Liver (tissue), 9 donors: Measurements from ENCODE around the gene NARS2. TPM values are rescaled to one million over a fixed set of nuclear protein-coding genes. Genes with fewer than 3 reads are reported as not detected.

ENCODE experiments used
- DNase-seq: peaks from one replicate; pipeline ENCODE4 v3.0.0-alpha.2; 2017; ENCODE audit warnings: low spot score
- H3K27ac ChIP-seq, 2 donors: one replicate each; pipeline ENCODE4 v1.7.0; 2013; ENCODE audit warnings: inconsistent platforms in 2 of 2, low read length in 2 of 2, control low read depth in 1 of 2, low read depth in 1 of 2, mild to moderate bottlenecking in 1 of 2
- H3K27me3 ChIP-seq, 4 donors: one replicate each; pipeline versions ENCODE4 v1.6.1 to v1.7.0; 2013; ENCODE audit warnings: low read length in 3 of 4, inconsistent platforms in 1 of 4, mild to moderate bottlenecking in 1 of 4, moderate library complexity in 1 of 4; ENCODE audit not compliant: control insufficient read depth in 4 of 4, insufficient read depth in 4 of 4
- H3K36me3 ChIP-seq, 4 donors: one replicate each; pipeline versions ENCODE4 v1.6.1 to v1.7.0; 2013; ENCODE audit warnings: low read length in 3 of 4, mild to moderate bottlenecking in 3 of 4, low read depth in 1 of 4, moderate library complexity in 1 of 4; ENCODE audit not compliant: control insufficient read depth in 4 of 4, insufficient read depth in 3 of 4
- H3K4me1 ChIP-seq, 4 donors: one replicate each; pipeline versions ENCODE4 v1.6.1 to v1.7.0; 2013; ENCODE audit warnings: low read length in 3 of 4, mild to moderate bottlenecking in 3 of 4, moderate library complexity in 1 of 4; ENCODE audit not compliant: control insufficient read depth in 4 of 4, insufficient read depth in 4 of 4
- H3K4me3 ChIP-seq, 3 donors: one replicate each; pipeline versions ENCODE4 v1.6.1 to v1.7.0; 2013; ENCODE audit warnings: low read length in 3 of 3, control low read depth in 1 of 3, low read depth in 1 of 3, mild to moderate bottlenecking in 1 of 3
- H3K9ac ChIP-seq, 2 donors: one replicate each; pipeline ENCODE4 v1.7.0; 2013; ENCODE audit warnings: low read length in 2 of 2, mild to moderate bottlenecking in 2 of 2, moderate library complexity in 2 of 2, control low read depth in 1 of 2, low read depth in 1 of 2
- H3K9me3 ChIP-seq, 4 donors: one replicate each; pipeline versions ENCODE4 v1.6.1 to v1.7.0; 2013; ENCODE audit warnings: low read length in 3 of 4; ENCODE audit not compliant: control insufficient read depth in 4 of 4
- ATF3 ChIP-seq: IDR thresholded peaks from 2 replicates; pipeline ENCODE4 v1.6.1; 2016; ENCODE audit warnings: antibody characterized with exemption
- EGR1 ChIP-seq, 2 donors: IDR thresholded peaks; 2 replicates each; pipeline ENCODE4 v1.6.1; 2016 to 2018; ENCODE audit warnings: antibody characterized with exemption in 2 of 2, low read depth in 2 of 2
- FOXA1 ChIP-seq: IDR thresholded peaks from 2 replicates; pipeline ENCODE4 v1.6.1; 2016; ENCODE audit warnings: antibody characterized with exemption
- FOXA2 ChIP-seq: IDR thresholded peaks from 2 replicates; pipeline ENCODE4 v1.6.1; 2016; ENCODE audit warnings: antibody characterized with exemption
- HNF4A ChIP-seq, 2 donors: conservative IDR thresholded peaks; 2 replicates each; pipeline ENCODE4 v1.6.1; 2016; ENCODE audit warnings: antibody characterized with exemption in 2 of 2, mild to moderate bottlenecking in 2 of 2
- HNF4G ChIP-seq: IDR thresholded peaks from 2 replicates; pipeline ENCODE4 v1.6.1; 2016; ENCODE audit warnings: antibody characterized with exemption
- JUND ChIP-seq, 2 donors: IDR thresholded peaks; 2 replicates each; pipeline ENCODE4 v1.6.1; 2016; ENCODE audit warnings: antibody characterized with exemption in 2 of 2
- MAX ChIP-seq: IDR thresholded peaks from 2 replicates; pipeline ENCODE4 v1.6.1; 2016; ENCODE audit warnings: antibody characterized with exemption
- NR2F2 ChIP-seq: IDR thresholded peaks from 2 replicates; pipeline ENCODE4 v1.6.1; 2016; ENCODE audit warnings: antibody characterized with exemption
- RAD21 ChIP-seq, 2 donors: IDR thresholded peaks; 2 replicates each; pipeline ENCODE4 v1.6.1; 2016; ENCODE audit warnings: antibody characterized with exemption in 2 of 2, mild to moderate bottlenecking in 2 of 2
- REST ChIP-seq: IDR thresholded peaks from 2 replicates; pipeline ENCODE4 v1.6.1; 2016; ENCODE audit warnings: antibody characterized with exemption, mild to moderate bottlenecking
- RXRA ChIP-seq, 2 donors: IDR thresholded peaks; 2 replicates each; pipeline ENCODE4 v1.6.1; 2017 to 2018; ENCODE audit warnings: antibody characterized with exemption in 2 of 2, mild to moderate bottlenecking in 1 of 2
- SP1 ChIP-seq: IDR thresholded peaks from 2 replicates; pipeline ENCODE4 v1.6.1; 2018; ENCODE audit warnings: antibody characterized with exemption, mild to moderate bottlenecking
- TAF1 ChIP-seq: conservative IDR thresholded peaks from 2 replicates; pipeline ENCODE4 v1.6.1; 2016; ENCODE audit warnings: antibody characterized with exemption, mild to moderate bottlenecking
- YY1 ChIP-seq: IDR thresholded peaks from 2 replicates; pipeline ENCODE4 v1.6.1; 2016; ENCODE audit warnings: antibody characterized with exemption, mild to moderate bottlenecking
- ZBTB33 ChIP-seq: IDR thresholded peaks from 2 replicates; pipeline ENCODE4 v1.6.1; 2016; ENCODE audit warnings: antibody characterized with exemption
- WGBS: extraction: QIAGEN DNeasy Blood & Tissue Kit; methylation state at CpG from one replicate; pipeline ENCODE4 v1.1.7; 2013; 5-methylcytosine and 5-hydroxymethylcytosine counted together
- polyA plus RNA-seq, 2 donors: library from polyadenylated mRNA; stranded (reverse) in 1 of 2; unstranded in 1 of 2; fragments of 200-250 nt in 1 of 2; fragments of >200 nt in 1 of 2; fragmentation: Nextera tagmentation in 1 of 2; extraction: Ambion mirVana in 1 of 2; gene quantifications; one replicate each; pipeline versions ENCODE4 v1.2.1 to v1.2.3, GENCODE V29; 2013 to 2015
- total RNA-seq, 2 donors: library from RNA; depleted of rRNA; stranded (reverse); fragments of >200 nt; gene quantifications; one replicate each; pipeline ENCODE4 v1.2.3, GENCODE V29; 2014
- donor health status: healthy.
- donor health status: healthy.
- donor health status: healthy.
- donor health status: healthy.
- donor health status: healthy.

NARS2 gene
- total and polyA plus RNA-seq, 4 donors = 10.4 to 19.4 (median 11.8) TPM

- TF ChIP-seq REST (no peak), RXRA (IDR thresholded peaks at IDR 0.05) (no peak)
These were observed 23.6 kb downstream of the NARS2 start (continued) for GRCh38 chr11:78551066-78551465.

- peaks cover 0 to 1% (median 0%) of the 10 kb centered on the region in 4 donors for H3K36me3 ChIP-seq
- H3K9ac ChIP-seq = no peak overlapping the region
- no peaks in the 10 kb centered on the region for H3K27me3 ChIP-seq
- H3K9me3 ChIP-seq = no peaks in the 10 kb centered on the region
- no peak for DNase-seq
- 34% methylated on average over 3 of the region's 3 CpGs for WGBS
- TF ChIP-seq RXRA (IDR thresholded peaks at IDR 0.05) = peak; percentile 81 to 90
- TF ChIP-seq HNF4G = no peak
- no peak for TF ChIP-seq FOXA1
- peak; percentile 42 for TF ChIP-seq SP1
- TF ChIP-seq JUND (IDR thresholded peaks at IDR 0.05) = no peak
- TF ChIP-seq NR2F2 = peak; percentile 75
- no peak for TF ChIP-seq FOXA2
- peak; percentile 71 to 75 for TF ChIP-seq HNF4A (conservative IDR thresholded peaks at IDR 0.05)
- TF ChIP-seq ATF3 = no peak
- TF ChIP-seq RAD21 (IDR thresholded peaks at IDR 0.05) = no peak
- TF ChIP-seq YY1 = no peak
- TF ChIP-seq MAX = no peak
- H3K4me3 ChIP-seq = no peak overlapping the region
- H3K4me1 ChIP-seq = peaks cover 2 to 11% (median 5%) of the 10 kb centered on the region in 4 donors
- H3K27ac ChIP-seq = no peak overlapping the region
These were observed 24.8 kb downstream of the NARS2 start for GRCh38 chr11:78549624-78550409.

GRCh38 chr11:78548911-78549590, 25.6 kb downstream of the NARS2 start:
- no peaks in the 10 kb centered on the region for H3K9me3 ChIP-seq
- H3K36me3 ChIP-seq = no peaks in the 10 kb centered on the region
- H3K27ac ChIP-seq = no peak overlapping the region
- 78% methylated on average over 2 of the region's 2 CpGs for WGBS
- no peak overlapping the region for H3K4me3 ChIP-seq
- no peak for TF ChIP-seq EGR1 (IDR thresholded peaks at IDR 0.05; ENCODE audit: low read depth in 2 of 2)
- TF ChIP-seq ZBTB33 = no peak
- TF ChIP-seq HNF4A (conservative IDR thresholded peaks at IDR 0.05) = no peak
- TF ChIP-seq TAF1 = no peak
- H3K4me1 ChIP-seq = peaks cover 2 to 11% (median 5%) of the 10 kb centered on the region in 4 donors
- no peak for DNase-seq
- no peak overlapping the region for H3K9ac ChIP-seq
- no peaks in the 10 kb centered on the region for H3K27me3 ChIP-seq
